Measurements from ENCODE around the gene IFRD2.
"Not testable (repeated sequence)": the region's sequence is repeated elsewhere in the genome, so short reads cannot be mapped to it uniquely, and the experiment has no call there.

The IFRD2 gene

GRCh38 chr3:50279255-50280016 lies 12.8 kb downstream of the IFRD2 start:
- DNase-seq = no peak

DNA sequence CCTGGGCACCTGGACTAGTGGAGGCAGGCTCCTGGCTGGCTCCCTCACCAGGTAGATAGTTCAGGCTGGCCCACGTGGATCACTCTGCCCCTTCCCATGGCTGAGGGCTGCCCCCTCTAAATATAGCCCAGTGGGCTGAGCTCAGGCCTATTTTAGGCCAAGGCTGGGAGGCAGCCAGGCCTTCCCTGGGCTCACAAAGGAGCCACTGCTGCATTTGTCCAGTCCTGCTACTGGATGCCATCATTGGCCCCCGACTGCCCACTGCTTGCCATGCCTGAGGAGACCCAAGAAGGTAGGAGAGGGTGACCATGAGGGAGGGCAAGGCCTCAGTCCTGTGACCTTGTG lies 13.4 kb downstream of the IFRD2 start, which contains the start of gene LSMEM2:
TSS of gene LSMEM2 (plus strand) at position 208 of the 345 bp plus-strand sequence. CDS start at position 235, 27 bp downstream.
- DNase-seq = no peak

DNA sequence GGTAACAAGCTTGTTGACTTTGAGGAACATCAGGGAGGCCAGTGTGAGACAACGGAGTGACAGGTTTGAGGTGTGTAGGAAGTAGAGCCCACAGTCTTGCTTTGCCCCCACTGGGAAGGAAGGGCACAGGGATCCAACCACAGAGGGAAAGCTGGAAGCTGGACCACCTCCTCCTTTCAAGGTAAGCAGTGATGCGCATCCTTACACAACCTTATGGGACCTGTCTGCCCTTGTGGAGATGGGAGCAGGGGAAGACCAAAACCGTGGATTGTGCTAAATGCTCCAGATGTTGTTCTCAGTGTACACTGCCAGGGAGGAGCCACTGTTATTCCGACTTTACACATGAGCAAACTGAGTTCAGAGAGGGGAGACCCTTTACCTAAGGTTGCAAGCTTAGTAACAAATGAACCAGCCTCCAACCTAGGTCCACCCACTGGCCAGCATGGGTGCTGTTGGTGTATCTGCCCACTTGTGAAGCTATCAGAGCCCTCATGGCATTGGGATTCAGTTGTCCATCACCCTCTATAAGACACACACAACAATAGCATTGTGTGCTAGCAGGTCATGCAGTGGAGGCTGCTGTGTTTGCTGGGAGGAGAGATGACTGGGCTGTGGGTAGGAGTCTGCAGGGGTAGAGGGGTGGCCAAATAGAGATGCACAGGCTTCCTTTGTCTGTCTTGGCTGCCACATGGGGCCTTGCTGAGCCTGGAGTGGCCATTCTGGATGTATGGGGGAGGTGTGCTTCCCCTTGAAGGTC lies 13.9 kb downstream of the IFRD2 start:
- DNase-seq = no peak

GRCh38 chr3:50276762-50277101 lies 15.5 kb downstream of the IFRD2 start:
- DNase-seq = no peak

- no peak for DNase-seq
Measured at GRCh38 chr3:50275996-50276761, 16.1 kb downstream of the IFRD2 start.

DNA sequence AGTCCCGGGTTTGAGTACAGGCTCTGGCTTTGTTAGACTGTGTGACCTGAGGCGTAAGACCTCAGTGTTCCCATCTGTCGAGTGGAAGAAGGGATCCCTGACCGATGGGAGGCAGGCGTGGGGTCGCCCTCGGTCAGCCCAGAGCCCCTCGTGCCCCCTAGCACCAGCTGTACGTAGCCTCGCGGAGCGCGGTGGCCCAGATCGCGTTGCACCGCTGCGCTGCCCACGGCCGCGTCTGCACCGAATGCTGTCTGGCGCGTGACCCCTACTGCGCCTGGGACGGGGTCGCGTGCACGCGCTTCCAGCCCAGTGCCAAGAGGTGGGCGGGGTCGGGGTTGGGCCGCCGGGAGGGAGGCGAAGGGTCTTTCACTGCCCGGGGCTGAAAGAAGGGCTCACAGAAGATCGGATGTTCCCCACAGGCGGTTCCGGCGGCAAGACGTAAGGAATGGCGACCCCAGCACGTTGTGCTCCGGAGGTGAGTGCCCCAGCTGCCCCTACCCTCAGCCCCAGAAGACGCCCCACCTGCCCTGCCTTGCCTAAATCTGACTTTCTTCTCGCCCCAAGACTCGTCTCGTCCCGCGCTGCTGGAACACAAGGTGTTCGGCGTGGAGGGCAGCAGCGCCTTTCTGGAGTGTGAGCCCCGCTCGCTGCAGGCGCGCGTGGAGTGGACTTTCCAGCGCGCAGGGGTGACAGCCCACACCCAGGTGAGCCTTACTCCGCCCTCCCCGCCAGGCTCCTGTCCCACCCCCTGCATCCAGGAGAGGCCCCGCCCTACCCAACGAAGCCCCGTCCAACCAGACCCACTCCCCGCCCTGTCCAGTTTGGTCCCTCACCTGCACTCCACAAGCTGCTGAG lies 16.9 kb downstream of the IFRD2 start:
- no peak for DNase-seq

DNA sequence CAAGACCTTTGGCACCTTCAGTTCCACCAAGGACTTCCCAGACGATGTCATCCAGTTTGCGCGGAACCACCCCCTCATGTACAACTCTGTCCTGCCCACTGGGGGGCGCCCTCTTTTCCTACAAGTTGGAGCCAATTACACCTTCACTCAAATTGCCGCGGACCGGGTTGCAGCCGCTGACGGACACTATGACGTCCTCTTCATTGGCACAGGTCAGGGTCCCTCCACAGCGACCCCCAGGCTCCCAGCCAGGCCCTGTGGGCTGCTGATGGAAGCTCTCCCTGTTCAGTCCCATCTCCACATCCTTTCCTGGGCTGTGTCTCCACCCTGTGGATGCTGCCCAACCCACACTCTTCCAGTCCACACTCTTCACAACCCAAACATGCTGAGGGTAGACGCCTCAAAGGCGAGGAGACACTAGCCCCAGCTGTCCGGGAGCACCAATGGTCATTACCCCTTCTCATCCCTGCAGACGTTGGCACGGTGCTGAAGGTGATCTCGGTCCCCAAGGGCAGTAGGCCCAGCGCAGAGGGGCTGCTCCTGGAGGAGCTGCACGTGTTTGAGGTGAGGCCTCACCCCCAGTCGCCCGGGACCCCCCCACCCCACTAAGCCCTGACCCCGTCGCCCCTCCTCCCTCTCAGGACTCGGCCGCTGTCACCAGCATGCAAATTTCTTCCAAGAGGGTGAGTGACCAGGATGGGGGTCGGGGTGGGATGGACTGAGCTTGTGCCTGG lies 17.7 kb downstream of the IFRD2 start:
- DNase-seq = peak; percentile 63

DNA sequence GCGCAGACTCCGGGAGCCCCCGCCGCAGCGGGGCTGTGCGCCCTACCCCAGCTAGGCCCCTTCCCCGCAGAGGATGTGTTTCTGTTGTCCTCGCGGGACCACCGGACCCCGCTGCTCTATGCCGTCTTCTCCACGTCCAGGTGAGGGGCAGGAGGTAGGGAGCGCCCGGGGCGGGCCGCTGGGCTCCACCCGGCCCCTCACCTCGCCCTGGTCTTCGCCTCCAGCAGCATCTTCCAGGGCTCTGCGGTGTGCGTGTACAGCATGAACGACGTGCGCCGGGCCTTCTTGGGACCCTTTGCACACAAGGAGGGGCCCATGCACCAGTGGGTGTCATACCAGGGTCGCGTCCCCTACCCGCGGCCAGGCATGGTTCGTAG lies 18.6 kb downstream of the IFRD2 start:
- no peak for DNase-seq

GRCh38 chr3:50272911-50273688 lies 19.1 kb downstream of the IFRD2 start:
- DNase-seq = peak; percentile 83

- DNase-seq = not testable (repeated sequence)
Measured at GRCh38 chr3:50272538-50272910, 19.7 kb downstream of the IFRD2 start.

DNA sequence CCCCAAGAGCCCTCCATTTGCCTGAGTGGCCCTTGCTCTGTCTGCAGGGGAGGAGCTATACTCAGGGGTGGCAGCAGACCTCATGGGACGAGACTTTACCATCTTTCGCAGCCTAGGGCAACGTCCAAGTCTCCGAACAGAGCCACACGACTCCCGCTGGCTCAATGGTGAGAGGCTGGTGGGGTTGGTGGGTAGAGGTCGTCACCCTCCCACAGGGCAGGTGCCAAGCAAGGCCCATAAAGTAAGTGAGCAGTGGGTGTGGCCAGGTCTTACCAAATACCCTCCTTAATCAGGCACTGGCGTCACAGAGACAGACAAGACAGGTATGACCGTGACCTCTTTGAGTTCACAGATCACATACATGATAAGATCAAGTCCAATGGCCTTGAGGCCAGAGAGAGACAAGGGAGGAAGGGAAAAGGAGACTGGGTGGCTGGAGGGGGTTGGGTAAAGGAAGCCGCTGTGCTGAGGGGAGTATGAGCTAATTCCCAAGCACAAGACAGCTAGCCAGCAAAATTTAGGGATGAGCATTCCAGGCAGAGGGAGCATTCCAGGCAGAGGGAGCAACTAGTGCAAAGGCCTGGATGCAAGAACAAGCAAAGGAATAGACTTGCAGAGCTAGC lies 20.8 kb downstream of the IFRD2 start:
- DNase-seq = no peak

GRCh38 chr3:50270422-50271224 lies 21.6 kb downstream of the IFRD2 start:
- no peak for DNase-seq

GRCh38 chr3:50269977-50270413 lies 22.2 kb downstream of the IFRD2 start:
- no peak for DNase-seq

DNA sequence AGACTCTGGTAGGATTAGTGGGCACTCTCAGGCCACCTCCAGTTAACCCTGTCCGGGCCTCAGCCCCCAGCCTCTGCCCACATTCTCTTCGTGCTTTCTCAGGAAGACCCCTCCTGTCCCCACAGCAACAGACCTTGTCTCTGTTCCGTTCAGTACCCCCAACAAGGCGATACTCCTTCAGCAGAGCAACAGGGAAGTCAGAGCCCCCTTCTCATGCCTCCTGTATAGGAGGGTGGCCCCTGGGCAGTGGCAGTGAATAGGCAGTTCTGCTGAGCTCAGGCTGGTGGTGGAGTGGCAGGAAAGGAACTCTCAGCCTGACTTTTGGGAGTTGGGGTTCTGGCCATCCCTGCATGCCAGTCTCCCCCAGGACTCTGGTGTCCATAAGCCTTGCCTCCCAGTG lies 22.8 kb downstream of the IFRD2 start:
- no peak for DNase-seq

DNA sequence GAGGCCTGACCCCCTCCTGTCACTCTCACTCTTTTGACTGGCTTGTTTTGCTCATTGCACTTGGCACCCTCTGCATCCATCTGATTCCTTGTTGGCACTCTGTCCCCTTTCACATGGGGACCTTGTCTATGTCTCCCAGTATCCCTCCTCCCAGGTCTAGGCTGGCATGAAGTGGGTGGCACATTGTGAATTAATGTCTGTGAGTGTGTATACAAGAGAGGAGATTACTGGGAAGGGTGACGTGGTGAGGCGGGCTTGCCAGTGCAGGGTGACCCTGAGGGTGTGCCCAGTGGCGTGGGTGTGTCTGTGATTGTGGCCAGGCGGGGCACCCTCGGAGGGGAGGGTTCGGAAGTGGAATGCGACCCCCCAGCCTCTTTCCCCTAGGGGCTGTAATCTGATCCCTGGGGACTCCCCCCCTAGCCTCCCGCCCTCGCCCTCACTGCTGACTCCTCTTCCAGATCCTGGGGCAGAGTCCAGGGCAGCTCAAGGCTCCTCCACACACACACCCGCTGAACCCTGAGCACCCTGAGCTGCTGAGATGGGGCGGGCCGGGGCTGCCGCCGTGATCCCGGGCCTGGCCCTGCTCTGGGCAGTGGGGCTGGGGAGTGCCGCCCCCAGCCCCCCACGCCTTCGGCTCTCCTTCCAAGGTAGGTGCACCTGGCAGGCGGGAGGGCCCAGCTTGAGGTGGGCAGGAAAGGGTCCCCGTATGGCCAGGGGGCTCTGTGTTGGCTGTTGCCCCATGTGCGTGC lies 23.4 kb downstream of the IFRD2 start, which contains the start of gene SEMA3B:
TSS of gene SEMA3B (plus strand) at position 445 of the 749 bp plus-strand sequence. CDS start at position 539, 94 bp downstream.
- DNase-seq = no peak

DNA sequence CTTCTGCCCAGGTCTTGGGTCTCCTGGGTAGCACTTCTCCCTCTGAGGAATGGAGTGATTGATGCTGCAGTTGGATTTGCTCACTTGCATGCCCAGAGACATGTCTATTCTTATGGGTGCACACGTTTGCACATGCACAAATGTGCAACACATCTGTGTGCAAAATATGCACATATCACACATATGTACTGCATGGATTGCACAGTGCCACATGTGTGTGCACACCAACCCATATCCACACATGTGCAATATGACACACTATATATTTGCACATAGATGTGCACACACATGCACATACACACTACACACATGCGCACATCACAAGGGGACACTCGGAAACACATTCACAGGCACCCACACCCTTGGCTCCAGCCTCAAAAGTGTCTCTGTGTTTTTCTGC lies 24.0 kb downstream of the IFRD2 start:
- no peak for DNase-seq

DNA sequence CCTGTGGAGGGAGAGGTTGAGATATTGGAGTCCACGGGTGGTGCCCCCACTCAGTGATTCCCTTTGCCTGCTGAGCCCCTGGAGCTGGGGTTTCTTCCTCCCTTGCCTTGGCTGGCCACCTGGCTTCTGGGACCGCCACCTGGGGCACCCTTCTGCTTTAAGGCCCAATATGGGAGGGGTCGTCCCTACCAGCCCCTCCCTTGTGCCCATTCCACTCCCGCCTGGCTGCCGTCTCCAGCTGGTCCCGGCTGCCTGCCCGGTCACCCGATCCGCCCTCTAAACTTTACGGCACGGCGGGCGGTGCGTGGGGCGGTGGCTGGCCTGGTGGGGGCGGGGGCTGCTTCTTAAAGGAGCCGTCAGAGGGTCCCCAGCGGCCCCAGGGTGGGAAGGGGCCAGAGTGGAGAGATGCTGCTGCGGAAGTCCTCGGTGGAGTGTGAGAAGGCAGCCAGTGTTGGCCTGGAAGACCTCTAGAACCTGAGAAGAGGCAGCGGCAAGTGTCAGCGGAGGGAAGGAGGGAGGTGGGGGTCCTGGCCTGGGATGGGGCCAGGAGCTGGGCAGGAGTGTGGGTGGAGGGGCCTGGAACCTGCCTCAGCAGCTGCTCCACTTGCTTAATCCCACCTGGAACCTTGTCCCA lies 24.8 kb downstream of the IFRD2 start:
- no peak for DNase-seq

- DNase-seq = no peak
Measured at GRCh38 chr3:50266836-50267235, 25.4 kb downstream of the IFRD2 start.
